ENCODE data around the gene EFNB2. TPM values are rescaled to one million over a fixed set of nuclear protein-coding genes. Genes with fewer than 3 reads are reported as not detected.

EFNB2 gene
- total and polyA plus RNA-seq, 2 of the 8 experiments (the other 6 are each of a cell fraction or from before 2014, with no cell fraction given) = 8.2 to 12.0 TPM

DNA sequence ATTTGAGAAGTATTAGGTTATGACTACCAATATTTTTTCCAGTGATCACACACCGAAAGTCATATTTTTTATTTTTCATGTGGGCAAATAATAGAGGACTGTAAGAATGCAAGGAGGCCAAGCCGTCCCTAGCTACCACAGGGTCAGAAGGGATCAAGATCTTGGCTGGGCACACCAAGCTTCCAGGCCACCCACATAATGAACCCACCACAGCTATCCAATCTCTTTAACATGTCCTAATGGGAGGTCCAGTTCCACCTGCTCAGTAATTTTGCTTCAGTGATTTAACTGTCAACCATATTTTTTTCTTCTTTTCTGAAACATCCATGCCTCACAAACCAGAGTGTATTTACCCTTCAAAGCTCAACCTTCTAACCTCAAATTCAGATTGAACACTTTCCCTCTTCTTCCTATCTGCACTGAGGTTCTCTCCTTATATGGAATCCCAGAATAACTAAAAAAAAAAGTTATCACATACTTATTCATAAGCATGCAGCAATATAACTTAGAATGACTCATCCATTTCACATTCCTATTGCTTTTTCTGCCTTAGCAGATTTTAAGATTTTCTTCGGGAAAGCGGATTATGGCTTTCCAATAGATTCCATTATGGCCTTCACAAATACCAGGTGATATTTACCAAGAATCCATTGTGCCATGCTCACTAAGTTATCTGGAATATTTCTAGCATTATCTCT lies 20.3 kb upstream of the EFNB2 start (continued):
- no peak for TF ChIP-seq SIN3A (conservative IDR thresholded peaks at IDR 0.05 in 1 of 2, IDR thresholded peaks at IDR 0.05 in 1 of 2; ENCODE audit: low read depth in 1 of 2, low read length in 2 of 2)
- TF ChIP-seq BACH1 (IDR thresholded peaks at IDR 0.05; ENCODE audit: low read length) = no peak

Measured in H1 (cell line).